SK-N-SH (cell line): ENCODE data around the gene ANKRD18B. TPM values are rescaled to one million over a fixed set of nuclear protein-coding genes. Genes with fewer than 3 reads are reported as not detected.
"Not testable (repeated sequence)": the region's sequence is repeated elsewhere in the genome, so short reads cannot be mapped to it uniquely, and the experiment has no call there.

ENCODE experiments used
- CTCF ChIA-PET: fragments of 300-600, 350-600 bp; formaldehyde crosslinking; extraction: SDS; loops from one replicate; lab custom pipeline; 2021; lab: Yijun Ruan, JAX
- POLR2A ChIA-PET: fragments of 350-600 bp; sonication (Branson Sonifier 250); formaldehyde crosslinking; extraction: SDS; loops from one replicate; lab custom pipeline; 2020; ENCODE audit warnings: antibody characterized with exemption, inconsistent platforms; lab: Yijun Ruan, JAX
- DNase-seq: peaks from one replicate; pipeline ENCODE4 v3.0.0; 2012
- H2AFZ ChIP-seq: fragments of 200-600 bp; sonication (generic); 2 replicates; pipeline ENCODE4 v1.8.1; 2016; ENCODE audit warnings: antibody characterized with exemption, mild to moderate bottlenecking, low read depth
- H3F3A ChIP-seq: fragments of 200-600 bp; sonication (generic); replicated peaks from 2 replicates; pipeline ENCODE3; 2016; ENCODE audit warnings: antibody characterized with exemption, mild to moderate bottlenecking; ENCODE audit not compliant: insufficient read depth
- H3K27ac ChIP-seq, 2 experiments: fragments of 200-500 bp in 1 of 2; fragments of 200-600 bp in 1 of 2; sonication (Bioruptor generic) in 1 of 2; sonication (generic), shearing (Covaris generic) in 1 of 2; 2 replicates each; pipeline versions ENCODE4 v1.5.1 to v1.6.1; 2014 to 2016; ENCODE audit warnings: low read depth in 2 of 2, inconsistent platforms in 1 of 2, low read length in 1 of 2, mild to moderate bottlenecking in 1 of 2, mixed read lengths in 1 of 2
- H3K27me3 ChIP-seq: fragments of 200-600 bp; sonication (generic), shearing (Covaris generic); 2 replicates; pipeline ENCODE4 v1.6.1; 2016; ENCODE audit warnings: mixed run types; ENCODE audit not compliant: insufficient read depth
- H3K36me3 ChIP-seq, 2 experiments: fragments of 200-500 bp in 1 of 2; fragments of 200-600 bp in 1 of 2; sonication (Bioruptor generic) in 1 of 2; sonication (generic) in 1 of 2; replicated peaks in 1 of 2; 2 replicates each; pipeline versions ENCODE3 to v1.5.1; 2014 to 2016; ENCODE audit warnings: low read length in 1 of 2, mild to moderate bottlenecking in 1 of 2; ENCODE audit not compliant: insufficient read depth in 2 of 2, control insufficient read depth in 1 of 2
- H3K4me1 ChIP-seq, 2 experiments: fragments of 200-500 bp in 1 of 2; fragments of 200-600 bp in 1 of 2; sonication (Bioruptor generic) in 1 of 2; sonication (generic), shearing (Covaris generic) in 1 of 2; 2 replicates each; pipeline versions ENCODE4 v1.5.1 to v1.6.1; 2014 to 2016; ENCODE audit warnings: low read depth in 1 of 2, low read length in 1 of 2, mixed run types in 1 of 2; ENCODE audit not compliant: insufficient read depth in 2 of 2, control insufficient read depth in 1 of 2
- H3K4me2 ChIP-seq: fragments of 200-600 bp; sonication (generic), shearing (Covaris generic); 2 replicates; pipeline ENCODE4 v1.6.1; 2017; ENCODE audit warnings: mixed run types
- H3K4me3 ChIP-seq, 2 experiments: fragments of 200-500 bp in 1 of 2; fragments of 200-600 bp in 1 of 2; sonication (Bioruptor generic) in 1 of 2; sonication (generic), shearing (Covaris generic) in 1 of 2; 2 replicates each; pipeline versions ENCODE4 v1.5.1 to v1.8.1; 2014 to 2016; ENCODE audit warnings: low read depth in 2 of 2, inconsistent platforms in 1 of 2, low read length in 1 of 2, mild to moderate bottlenecking in 1 of 2, mixed read lengths in 1 of 2, moderate library complexity in 1 of 2
- H3K79me2 ChIP-seq: fragments of 200-600 bp; sonication (generic); 2 replicates; pipeline ENCODE4 v1.8.1; 2017; ENCODE audit warnings: mild to moderate bottlenecking; ENCODE audit not compliant: insufficient read depth
- H3K9ac ChIP-seq: fragments of 200-600 bp; sonication (generic); 2 replicates; pipeline ENCODE4 v1.6.1; 2017; ENCODE audit warnings: mixed run types
- H3K9me2 ChIP-seq: fragments of 200-600 bp; sonication (generic); 2 replicates; pipeline ENCODE4 v1.6.1; 2017; ENCODE audit warnings: mixed run types
- H3K9me3 ChIP-seq: fragments of 200-600 bp; sonication (generic); 2 replicates; pipeline ENCODE4 v1.6.1; 2017; ENCODE audit warnings: mixed run types, mild to moderate bottlenecking, moderate library complexity
- H4K20me1 ChIP-seq: fragments of 200-600 bp; sonication (generic); 2 replicates; pipeline ENCODE4 v1.6.1; 2017; ENCODE audit warnings: mild to moderate bottlenecking, mixed run types; ENCODE audit not compliant: insufficient read depth
- WGBS: methylation state at CpG from one replicate; pipeline ENCODE4 v1.1.6; 2017; ENCODE audit warnings: low lambda C conversion rate; 5-methylcytosine and 5-hydroxymethylcytosine counted together
- polyA plus RNA-seq, 3 experiments: library from polyadenylated mRNA; depleted of rRNA; stranded (reverse); fragments of >200 nt; gene quantifications; 2 replicates each; pipeline ENCODE4 v1.2.3, GENCODE V29; 2012

Gene ANKRD18B
- polyA plus RNA-seq, 1 of the 3 experiments (the other 2 are of a cell fraction) = 2.3 TPM

DNA sequence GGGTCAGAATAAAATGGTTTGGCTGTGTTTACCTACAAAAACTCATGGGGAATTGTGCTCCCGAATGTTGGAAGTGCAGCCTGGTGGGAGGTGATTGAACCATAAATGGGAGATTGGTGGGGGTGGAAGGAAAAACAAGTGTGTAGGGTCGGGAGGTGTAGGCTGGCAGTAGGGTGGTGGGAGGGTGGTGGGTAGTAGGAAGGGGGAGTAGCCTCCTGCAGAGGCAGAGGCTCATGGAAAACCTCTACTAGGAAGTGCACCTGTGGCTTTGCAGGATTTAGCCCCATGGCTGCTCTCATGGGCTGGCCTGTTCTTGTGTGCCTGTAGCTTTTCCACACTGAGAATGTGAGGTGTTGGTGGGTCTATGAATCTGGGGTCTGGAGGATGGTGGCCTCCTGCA, 63.7 kb downstream of the ANKRD18B start:
- H3K27ac ChIP-seq, H3K36me3 ChIP-seq, POLR2A ChIA-PET, H4K20me1 ChIP-seq, H3K9ac ChIP-seq, H3K79me2 ChIP-seq, DNase-seq, H2AFZ ChIP-seq, CTCF ChIA-PET, H3F3A ChIP-seq, H3K27me3 ChIP-seq, H3K4me1 ChIP-seq, H3K9me2 ChIP-seq, H3K9me3 ChIP-seq, H3K4me3 ChIP-seq, H3K4me2 ChIP-seq: not testable (repeated sequence)
- 43% methylated on average over 1 of the region's 2 CpGs for WGBS

GRCh38 chr9:33588876-33589275, 64.8 kb downstream of the ANKRD18B start:
- H3K4me3 ChIP-seq, H3K27me3 ChIP-seq, H3K27ac ChIP-seq, H3K9ac ChIP-seq, H3K4me2 ChIP-seq, H3K36me3 ChIP-seq, H3K9me2 ChIP-seq, H4K20me1 ChIP-seq, DNase-seq, H3K4me1 ChIP-seq, H2AFZ ChIP-seq, H3K9me3 ChIP-seq, POLR2A ChIA-PET, H3F3A ChIP-seq, H3K79me2 ChIP-seq: not testable (repeated sequence)
- 100% methylated on average over 1 of the region's 2 CpGs for WGBS
- CTCF ChIA-PET = interaction anchor here (1.7 kb wide), 1 partner anchor 28 kb away, joined by 4 read pairs; no protein-coding TSS in a partner anchor

GRCh38 chr9:33590857-33591256, 66.8 kb downstream of the ANKRD18B start:
- POLR2A ChIA-PET, H4K20me1 ChIP-seq: not testable (repeated sequence)
- WGBS = 100% methylated on average over 2 of the region's 2 CpGs

DNA sequence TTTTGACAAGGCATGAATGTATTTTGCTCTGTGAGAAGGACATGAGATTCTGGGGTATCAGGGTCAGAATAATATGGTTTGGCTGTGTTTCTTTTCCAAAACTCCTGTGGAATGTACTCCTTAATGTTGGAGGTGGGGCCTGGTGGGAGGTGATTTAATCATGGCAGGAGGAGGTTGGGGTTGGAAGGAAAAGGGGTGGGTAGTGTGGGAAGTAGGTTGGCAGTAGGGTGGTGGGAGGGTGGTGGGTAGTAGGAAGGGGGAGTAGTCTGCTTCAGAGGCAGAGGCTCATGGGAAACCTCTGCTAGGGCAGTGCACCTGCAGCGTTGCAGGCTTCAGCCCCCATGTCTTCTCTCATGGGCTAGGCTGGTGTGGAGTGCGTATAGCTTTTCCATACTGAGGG, 72.9 kb downstream of the ANKRD18B start:
- H3K36me3 ChIP-seq, CTCF ChIA-PET, POLR2A ChIA-PET, H3K79me2 ChIP-seq, H3K9ac ChIP-seq, H3K9me2 ChIP-seq, H4K20me1 ChIP-seq, H3K27ac ChIP-seq, H3K4me1 ChIP-seq, H3K9me3 ChIP-seq, H3K27me3 ChIP-seq, H3F3A ChIP-seq, DNase-seq, H3K4me3 ChIP-seq, H2AFZ ChIP-seq, H3K4me2 ChIP-seq: not testable (repeated sequence)
- WGBS = 100% methylated on average over 2 of the region's 2 CpGs

More at GRCh38 chr9:33590857-33591256, 66.8 kb downstream of the ANKRD18B start:
- H3K9me3 ChIP-seq, H3K4me3 ChIP-seq, H3K4me2 ChIP-seq, H3F3A ChIP-seq, H3K4me1 ChIP-seq, H2AFZ ChIP-seq, H3K27ac ChIP-seq, H3K36me3 ChIP-seq, H3K9me2 ChIP-seq, H3K79me2 ChIP-seq, DNase-seq, H3K27me3 ChIP-seq, H3K9ac ChIP-seq: not testable (repeated sequence)
- CTCF ChIA-PET = interaction anchor here (1.7 kb wide), 1 partner anchor 26 kb away, joined by 4 read pairs; no protein-coding TSS in a partner anchor

- CTCF ChIA-PET, H3K36me3 ChIP-seq: not testable (repeated sequence)
These were observed 73.3 kb downstream of the ANKRD18B start for GRCh38 chr9:33597386-33597785.

DNA sequence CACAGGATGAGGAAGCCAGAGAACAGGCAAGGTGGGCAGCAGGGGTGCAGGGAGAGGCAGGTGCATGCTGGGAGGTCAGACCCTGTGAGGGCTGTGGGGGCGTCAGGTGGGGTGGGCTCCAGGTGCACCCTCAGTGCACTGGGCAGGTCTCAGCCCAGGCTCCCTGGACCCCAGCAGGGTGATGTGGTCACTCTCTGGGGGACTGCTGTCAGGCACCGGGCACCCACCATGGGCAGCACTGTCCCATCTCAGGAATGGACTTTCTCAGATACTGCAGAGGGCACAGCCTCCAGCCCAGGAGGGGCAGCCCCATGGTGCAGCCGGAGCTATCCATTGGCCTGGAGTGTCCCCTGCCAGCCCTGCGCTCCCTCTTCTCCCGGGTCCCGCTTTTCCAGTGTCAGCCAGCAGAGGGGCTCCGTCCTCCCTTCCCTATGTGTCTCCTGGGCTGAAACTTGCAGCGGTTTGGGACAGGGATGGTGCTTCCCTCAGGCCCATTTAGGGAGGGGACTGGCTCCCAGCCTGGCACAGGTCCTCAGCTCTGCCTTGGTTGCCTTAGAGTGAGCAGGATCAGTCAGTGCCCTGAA, 74.8 kb downstream of the ANKRD18B start:
- H4K20me1 ChIP-seq, H3K9me3 ChIP-seq, H3K4me2 ChIP-seq, H3F3A ChIP-seq, H3K9me2 ChIP-seq, H3K27me3 ChIP-seq, H2AFZ ChIP-seq, H3K4me3 ChIP-seq, H3K79me2 ChIP-seq, H3K36me3 ChIP-seq, H3K9ac ChIP-seq, DNase-seq, POLR2A ChIA-PET, H3K27ac ChIP-seq, H3K4me1 ChIP-seq, CTCF ChIA-PET: not testable (repeated sequence)
- 87% methylated on average over 5 of the region's 8 CpGs for WGBS

More at GRCh38 chr9:33597386-33597785, 73.3 kb downstream of the ANKRD18B start:
- WGBS = 100% methylated on average over 2 of the region's 3 CpGs
- H3K27me3 ChIP-seq, H3K9me3 ChIP-seq, H3F3A ChIP-seq, H2AFZ ChIP-seq, H3K27ac ChIP-seq, H3K9ac ChIP-seq, H4K20me1 ChIP-seq, H3K79me2 ChIP-seq, H3K9me2 ChIP-seq, DNase-seq, H3K4me1 ChIP-seq, H3K4me3 ChIP-seq, POLR2A ChIA-PET, H3K4me2 ChIP-seq: not testable (repeated sequence)
